Measurements from ENCODE around the gene ANKRD13D. TPM values are rescaled to one million over a fixed set of nuclear protein-coding genes. Genes with fewer than 3 reads are reported as not detected.
"Not testable (repeated sequence)": the region's sequence is repeated elsewhere in the genome, so short reads cannot be mapped to it uniquely, and the experiment has no call there.

ANKRD13D gene
- total RNA-seq, 1 donor, result 34.4 TPM

- Histone ChIP-seq H3K4me2 (ENCODE audit: insufficient read depth, low read length) (peak overlapping the region; percentile 90), H3K27ac (ENCODE audit: low read depth, low read length) (peak overlapping the region; percentile 67), H3K79me2 (ENCODE audit: insufficient read depth, low read length) (no peaks in the 10 kb centered on the region), H3K9me3 (ENCODE audit: low read depth, low read length) (no peaks in the 10 kb centered on the region), H4K20me1 (ENCODE audit: insufficient read depth, low read length) (no peaks in the 10 kb centered on the region), H3K27me3 (ENCODE audit: insufficient read depth, low read length) (no peaks in the 10 kb centered on the region), H3K36me3 (ENCODE audit: insufficient read depth, low read length) (no peaks in the 10 kb centered on the region), H2AFZ (ENCODE audit: low read length) (peak overlapping the region; percentile 98), H3K4me1 (ENCODE audit: insufficient read depth, low read length) (peaks cover 7% of the 10 kb centered on the region), H3K4me3 (ENCODE audit: insufficient read depth, low read length) (peak overlapping the region; percentile 84)
- TF ChIP-seq CTCF (IDR thresholded peaks at IDR 0.05; ENCODE audit: extremely low read depth, low read depth, low read length), result peak; percentile 85
- DNase-seq (ENCODE audit: insufficient read length, low spot score, missing footprints), result peak; percentile 99
Observed at GRCh38 chr11:67317205-67317887, 28.2 kb downstream of the ANKRD13D start.

GRCh38 chr11:67317888-67318555 lies 28.9 kb downstream of the ANKRD13D start:
- Histone ChIP-seq H3K4me2 (ENCODE audit: insufficient read depth, low read length) (peak overlapping the region; percentile 90), H4K20me1 (ENCODE audit: insufficient read depth, low read length) (no peaks in the 10 kb centered on the region), H3K9me3 (ENCODE audit: low read depth, low read length) (no peaks in the 10 kb centered on the region), H3K79me2 (ENCODE audit: insufficient read depth, low read length) (no peaks in the 10 kb centered on the region), H2AFZ (ENCODE audit: low read length) (peak overlapping the region; percentile 98), H3K4me3 (ENCODE audit: insufficient read depth, low read length) (peak overlapping the region; percentile 84), H3K27ac (ENCODE audit: low read depth, low read length) (peak overlapping the region; percentile 67), H3K27me3 (ENCODE audit: insufficient read depth, low read length) (no peaks in the 10 kb centered on the region), H3K36me3 (ENCODE audit: insufficient read depth, low read length) (peaks cover 2% of the 10 kb centered on the region), H3K4me1 (ENCODE audit: insufficient read depth, low read length) (peaks cover 7% of the 10 kb centered on the region)
- TF ChIP-seq CTCF (IDR thresholded peaks at IDR 0.05; ENCODE audit: extremely low read depth, low read depth, low read length), result no peak
- peak; percentile 80 for DNase-seq (ENCODE audit: insufficient read length, low spot score, missing footprints)

GRCh38 chr11:67318876-67319275 lies 29.8 kb downstream of the ANKRD13D start:
- peak overlapping the region; percentile 90 for H3K4me2 ChIP-seq (ENCODE audit: insufficient read depth, low read length)
- not testable (repeated sequence) for H3K4me3 ChIP-seq (ENCODE audit: insufficient read depth, low read length); H3K4me1 ChIP-seq (ENCODE audit: insufficient read depth, low read length); H3K9me3 ChIP-seq (ENCODE audit: low read depth, low read length); H4K20me1 ChIP-seq (ENCODE audit: insufficient read depth, low read length); H3K27me3 ChIP-seq (ENCODE audit: insufficient read depth, low read length); H2AFZ ChIP-seq (ENCODE audit: low read length); H3K27ac ChIP-seq (ENCODE audit: low read depth, low read length); H3K36me3 ChIP-seq (ENCODE audit: insufficient read depth, low read length); DNase-seq (ENCODE audit: insufficient read length, low spot score, missing footprints); H3K79me2 ChIP-seq (ENCODE audit: insufficient read depth, low read length)

- peaks cover 7% of the 10 kb centered on the region for H3K4me1 ChIP-seq (ENCODE audit: insufficient read depth, low read length)
- H2AFZ ChIP-seq (ENCODE audit: low read length), result no peak overlapping the region
- no peaks in the 10 kb centered on the region for H3K27me3 ChIP-seq (ENCODE audit: insufficient read depth, low read length)
- peaks cover 2% of the 10 kb centered on the region for H3K36me3 ChIP-seq (ENCODE audit: insufficient read depth, low read length)
- no peak for DNase-seq (ENCODE audit: insufficient read length, low spot score, missing footprints)
- no peak for TF ChIP-seq CTCF (IDR thresholded peaks at IDR 0.05; ENCODE audit: extremely low read depth, low read depth, low read length)
- H3K4me2 ChIP-seq (ENCODE audit: insufficient read depth, low read length), result no peak overlapping the region
- no peaks in the 10 kb centered on the region for H3K9me3 ChIP-seq (ENCODE audit: low read depth, low read length)
- H3K27ac ChIP-seq (ENCODE audit: low read depth, low read length), result no peak overlapping the region
- no peaks in the 10 kb centered on the region for H4K20me1 ChIP-seq (ENCODE audit: insufficient read depth, low read length)
- H3K79me2 ChIP-seq (ENCODE audit: insufficient read depth, low read length), result no peaks in the 10 kb centered on the region
- H3K4me3 ChIP-seq (ENCODE audit: insufficient read depth, low read length), result no peak overlapping the region
Observed at GRCh38 chr11:67320011-67320410, 30.9 kb downstream of the ANKRD13D start.

Data from osteoblast (primary cell).